Measurements from ENCODE around the gene FKBP4. TPM values are rescaled to one million over a fixed set of nuclear protein-coding genes. Genes with fewer than 3 reads are reported as not detected.

Gene FKBP4
- total and polyA plus RNA-seq, 2 of the 13 experiments (the other 11 are each of a cell fraction or from before 2014, with no cell fraction given), result 25.7 to 66.1 TPM

DNA sequence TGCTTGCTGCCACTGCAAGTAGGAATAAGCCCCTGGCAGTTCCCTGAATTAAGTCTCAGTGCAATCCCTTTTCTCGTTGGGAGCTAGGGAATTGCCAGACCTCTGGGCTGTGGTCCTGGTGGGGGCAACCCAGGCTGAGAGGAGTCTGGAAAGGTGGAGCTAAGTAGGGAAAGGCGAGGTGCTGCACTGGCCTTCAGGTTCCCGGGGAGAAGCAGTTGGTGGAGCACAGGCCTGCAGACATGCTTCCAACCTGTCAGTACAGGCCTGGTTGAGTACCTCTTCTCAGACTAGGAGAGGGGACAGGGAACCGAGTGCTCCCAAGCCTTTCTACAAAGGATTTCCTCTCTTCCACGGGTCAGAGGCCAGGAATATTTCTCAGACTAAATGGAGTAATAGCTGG lies 38.6 kb downstream of the FKBP4 start:
- H4K20me1 ChIP-seq (ENCODE audit: insufficient read depth, low read length), result no peaks in the 10 kb centered on the region
- ChIA-PET POLR2A (interaction anchor here (0.6 kb wide), 1 partner anchor 16 kb away, joined by 3 read pairs; no protein-coding TSS in a partner anchor), CTCF (ENCODE audit: low intra/inter-chr PET ratio, low total read pairs) (no interaction called here)
- H2AFZ ChIP-seq (ENCODE audit: low read length), result no peak overlapping the region
- TF ChIP-seq ZBTB8A (CRISPR knock-in tag; IDR thresholded peaks at IDR 0.05; ENCODE audit: borderline replicate concordance, low read depth) (no peak), ZNF33B (CRISPR knock-in tag; IDR thresholded peaks at IDR 0.05) (no peak), ZNF44 (CRISPR knock-in tag; IDR thresholded peaks at IDR 0.05) (no peak), ARHGAP35 (CRISPR knock-in tag; IDR thresholded peaks at IDR 0.05; ENCODE audit: borderline replicate concordance) (no peak), HDAC2 (CRISPR knock-in tag; IDR thresholded peaks at IDR 0.05) (no peak), KLF16 (CRISPR knock-in tag; IDR thresholded peaks at IDR 0.05) (no peak), ZC3H13 (CRISPR knock-in tag; IDR thresholded peaks at IDR 0.05) (no peak), DNMT1 (CRISPR knock-in tag; IDR thresholded peaks at IDR 0.05) (no peak), NFIB (CRISPR knock-in tag; IDR thresholded peaks at IDR 0.05; ENCODE audit: borderline replicate concordance) (no peak)
- TF ChIP-seq, protein P1, sequence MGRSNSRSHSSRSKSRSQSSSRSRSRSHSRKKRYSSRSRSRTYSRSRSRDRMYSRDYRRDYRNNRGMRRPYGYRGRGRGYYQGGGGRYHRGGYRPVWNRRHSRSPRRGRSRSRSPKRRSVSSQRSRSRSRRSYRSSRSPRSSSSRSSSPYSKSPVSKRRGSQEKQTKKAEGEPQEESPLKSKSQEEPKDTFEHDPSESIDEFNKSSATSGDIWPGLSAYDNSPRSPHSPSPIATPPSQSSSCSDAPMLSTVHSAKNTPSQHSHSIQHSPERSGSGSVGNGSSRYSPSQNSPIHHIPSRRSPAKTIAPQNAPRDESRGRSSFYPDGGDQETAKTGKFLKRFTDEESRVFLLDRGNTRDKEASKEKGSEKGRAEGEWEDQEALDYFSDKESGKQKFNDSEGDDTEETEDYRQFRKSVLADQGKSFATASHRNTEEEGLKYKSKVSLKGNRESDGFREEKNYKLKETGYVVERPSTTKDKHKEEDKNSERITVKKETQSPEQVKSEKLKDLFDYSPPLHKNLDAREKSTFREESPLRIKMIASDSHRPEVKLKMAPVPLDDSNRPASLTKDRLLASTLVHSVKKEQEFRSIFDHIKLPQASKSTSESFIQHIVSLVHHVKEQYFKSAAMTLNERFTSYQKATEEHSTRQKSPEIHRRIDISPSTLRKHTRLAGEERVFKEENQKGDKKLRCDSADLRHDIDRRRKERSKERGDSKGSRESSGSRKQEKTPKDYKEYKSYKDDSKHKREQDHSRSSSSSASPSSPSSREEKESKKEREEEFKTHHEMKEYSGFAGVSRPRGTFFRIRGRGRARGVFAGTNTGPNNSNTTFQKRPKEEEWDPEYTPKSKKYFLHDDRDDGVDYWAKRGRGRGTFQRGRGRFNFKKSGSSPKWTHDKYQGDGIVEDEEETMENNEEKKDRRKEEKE (IDR thresholded peaks at IDR 0.05), result no peak
- TF ChIP-seq, protein P2, sequence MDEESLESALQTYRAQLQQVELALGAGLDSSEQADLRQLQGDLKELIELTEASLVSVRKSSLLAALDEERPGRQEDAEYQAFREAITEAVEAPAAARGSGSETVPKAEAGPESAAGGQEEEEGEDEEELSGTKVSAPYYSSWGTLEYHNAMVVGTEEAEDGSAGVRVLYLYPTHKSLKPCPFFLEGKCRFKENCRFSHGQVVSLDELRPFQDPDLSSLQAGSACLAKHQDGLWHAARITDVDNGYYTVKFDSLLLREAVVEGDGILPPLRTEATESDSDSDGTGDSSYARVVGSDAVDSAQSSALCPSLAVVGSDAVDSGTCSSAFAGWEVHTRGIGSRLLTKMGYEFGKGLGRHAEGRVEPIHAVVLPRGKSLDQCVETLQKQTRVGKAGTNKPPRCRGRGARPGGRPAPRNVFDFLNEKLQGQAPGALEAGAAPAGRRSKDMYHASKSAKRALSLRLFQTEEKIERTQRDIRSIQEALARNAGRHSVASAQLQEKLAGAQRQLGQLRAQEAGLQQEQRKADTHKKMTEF (CRISPR knock-in tag; IDR thresholded peaks at IDR 0.05), result no peak
- H3K36me3 ChIP-seq (replicated peaks in 1 of 2; ENCODE audit: control insufficient read depth in 1 of 2, insufficient read depth in 2 of 2, low read length in 2 of 2), result no peaks in the 10 kb centered on the region; a peak in 1 of 5 replicates
- in situ Hi-C loops (cut with HindIII; ENCODE audit: extremely low pct_ligation_motif_present, low pct_unique_long_range_greater_than_20kb) (no loop called here), intact Hi-C loops (cut with micrococcal nuclease; ENCODE audit: unreplicated experiment) (no loop called here)
- DNase-seq (ENCODE audit: low spot score), result no peak
- no peaks in the 10 kb centered on the region for H3K4me1 ChIP-seq (ENCODE audit: insufficient read depth, low read length)
- H3K9me3 ChIP-seq (ENCODE audit: low read length), result no peaks in the 10 kb centered on the region
- no TSS peak for BruUV-seq (replicated peaks)
- no peak overlapping the region for H3K27ac ChIP-seq (ENCODE audit: extremely low read length, insufficient read depth, low read length)
- H3K27me3 ChIP-seq (ENCODE audit: control insufficient read depth in 1 of 2, insufficient read depth in 2 of 2, low read length in 2 of 2), result no peaks in the 10 kb centered on the region
- H3K79me2 ChIP-seq (ENCODE audit: insufficient read depth, low read length), result no peaks in the 10 kb centered on the region
- H3K4me3 ChIP-seq (replicated peaks in 1 of 3; ENCODE audit: insufficient read depth in 1 of 3, low read depth in 2 of 3, low read length in 3 of 3), result no peak overlapping the region
- no peak for ATAC-seq
- no peak overlapping the region for H3K9ac ChIP-seq (ENCODE audit: insufficient read depth, low read depth, low read length)
- 93% methylated on average over 5 of the region's 5 CpGs for WGBS (ENCODE audit: low lambda C conversion rate)
- no peak overlapping the region for H3K4me2 ChIP-seq (ENCODE audit: low read depth, low read length)
- no peak for FAIRE-seq

Data from HepG2 (cell line).